BLaER1 (cell line): ENCODE measurements around the gene DNAJC21.
A peak's percentile ranks its signal among the peaks of the same experiment; 100 is the strongest.

ENCODE experiments used
- H3K27ac ChIP-seq: shearing (Covaris generic); formaldehyde crosslinking; 2 replicates; pipeline ENCODE4 v1.8.1; 2022
- H3K27me3 ChIP-seq: shearing (Covaris generic); formaldehyde crosslinking; 2 replicates; pipeline ENCODE4 v1.8.1; 2022
- H3K36me3 ChIP-seq: shearing (Covaris generic); formaldehyde crosslinking; 2 replicates; pipeline ENCODE4 v1.8.1; 2022
- H3K4me1 ChIP-seq: shearing (Covaris generic); formaldehyde crosslinking; 2 replicates; pipeline ENCODE4 v1.8.1; 2022
- H3K4me2 ChIP-seq: shearing (Covaris generic); formaldehyde crosslinking; 2 replicates; pipeline ENCODE4 v1.8.1; 2022
- H3K4me3 ChIP-seq: shearing (Covaris generic); formaldehyde crosslinking; 2 replicates; pipeline ENCODE4 v1.8.1; 2022
- H3K9ac ChIP-seq: shearing (Covaris generic); formaldehyde crosslinking; 2 replicates; pipeline ENCODE4 v1.8.1; 2022
- H3K9me3 ChIP-seq: shearing (Covaris generic); formaldehyde crosslinking; 2 replicates; pipeline ENCODE4 v1.8.1; 2022
- H4K20me1 ChIP-seq: shearing (Covaris generic); formaldehyde crosslinking; 2 replicates; pipeline ENCODE4 v1.8.1; 2022
- Cebpa-rat ChIP-seq: shearing (Covaris generic); IDR thresholded peaks from 2 replicates; pipeline ENCODE4 v1.8.1; 2022

DNAJC21 gene

DNA sequence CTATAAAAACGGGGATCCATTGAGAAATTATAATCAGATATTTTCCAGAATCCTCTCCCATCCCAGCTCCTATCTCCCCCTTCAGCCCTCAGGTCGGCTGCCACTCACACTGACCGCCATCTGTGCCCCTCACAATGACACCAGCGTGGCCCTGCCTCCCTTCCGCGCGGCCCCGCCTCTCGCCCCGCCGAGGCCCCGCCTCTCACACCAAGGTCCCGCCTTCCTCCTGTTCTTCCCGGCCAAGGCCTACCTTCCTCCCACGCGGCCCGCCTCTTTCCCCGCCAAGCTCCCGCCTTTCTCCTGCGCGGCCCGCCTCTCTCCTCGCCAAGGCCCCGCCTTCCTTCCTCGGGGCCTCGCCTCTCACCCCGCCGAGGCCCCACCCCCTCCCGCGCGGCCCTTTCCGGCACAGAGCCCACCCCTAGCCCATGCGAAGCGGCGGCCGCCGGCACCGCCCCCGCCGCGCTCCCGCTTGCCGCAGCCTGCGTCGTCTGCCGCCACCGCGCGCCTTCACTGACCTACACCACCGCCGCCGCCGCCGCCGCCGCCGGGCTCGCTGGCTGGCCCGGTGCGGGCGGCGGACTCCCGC, at the start of gene DNAJC21:
Gene DNAJC21, plus strand, starts transcription at position 426 of the 586 bp plus-strand sequence. CDS start 261 bp downstream, outside the sequence.
- Histone ChIP-seq H3K4me3 (peak within 1 kb of the TSS; percentile 94), H3K36me3 (peaks cover 47% of the 10 kb centered on the region)
- TF ChIP-seq Cebpa-rat, result no peak

GRCh38 chr5:34881246-34881645, 48.1 kb upstream of the DNAJC21 start:
- Histone ChIP-seq H3K27me3 (no peaks in the 10 kb centered on the region), H3K4me1 (no peaks in the 10 kb centered on the region), H3K9ac (no peak overlapping the region), H4K20me1 (no peaks in the 10 kb centered on the region), H3K9me3 (no peaks in the 10 kb centered on the region), H3K27ac (no peak overlapping the region), H3K4me3 (no peak overlapping the region), H3K36me3 (no peaks in the 10 kb centered on the region), H3K4me2 (no peak overlapping the region)
- TF ChIP-seq Cebpa-rat, result no peak

More for the DNA sequence above, at the start of gene DNAJC21:
- no peaks in the 10 kb centered on the region for H3K27me3 ChIP-seq
- peak within 1 kb of the TSS; percentile 87 for H3K27ac ChIP-seq
- H4K20me1 ChIP-seq, result peaks cover 42% of the 10 kb centered on the region
- peaks cover 27% of the 10 kb centered on the region for H3K4me1 ChIP-seq
- peak within 1 kb of the TSS; percentile 81 for H3K4me2 ChIP-seq
- H3K9ac ChIP-seq, result peak within 1 kb of the TSS; percentile 94
- H3K9me3 ChIP-seq, result no peaks in the 10 kb centered on the region

DNA sequence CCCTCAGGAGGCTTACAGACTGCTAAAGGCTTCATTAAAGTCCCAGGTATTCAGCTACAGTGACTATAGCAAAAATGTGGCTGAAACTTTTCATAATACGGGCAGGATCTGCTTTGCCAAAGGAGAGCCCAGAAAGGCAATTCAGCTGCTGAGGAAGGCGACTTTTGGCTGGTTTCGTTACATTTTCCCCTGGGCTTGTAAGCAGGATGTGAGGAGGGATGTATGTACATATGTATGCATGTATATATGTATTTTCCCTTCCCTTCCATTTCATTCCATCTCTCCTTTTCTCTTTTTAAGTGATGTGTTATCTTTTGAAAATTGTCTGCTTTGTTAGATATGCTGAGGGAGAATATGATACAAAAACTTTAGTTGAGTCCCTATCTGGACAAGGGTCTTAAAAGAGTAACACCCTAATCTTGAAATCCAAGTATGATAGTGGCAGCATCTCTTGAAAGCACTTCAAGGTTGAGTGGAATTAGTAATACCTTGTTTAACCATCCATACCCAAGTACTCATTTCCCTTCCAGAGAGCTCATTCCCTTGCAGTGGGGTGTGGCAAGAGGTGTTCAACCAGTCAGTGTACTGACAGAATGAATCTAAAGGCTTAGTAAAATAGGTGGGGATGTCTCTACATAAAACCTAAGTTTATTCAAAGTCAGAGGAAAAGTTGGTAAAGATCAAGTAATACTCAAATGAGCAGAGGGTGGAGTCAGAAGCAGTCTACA, 42.8 kb upstream of the DNAJC21 start:
- no peak overlapping the region for H3K27ac ChIP-seq
- no peak overlapping the region for H3K4me2 ChIP-seq
- no peaks in the 10 kb centered on the region for H3K4me1 ChIP-seq
- H3K9me3 ChIP-seq, result no peaks in the 10 kb centered on the region
- TF ChIP-seq Cebpa-rat, result no peak
- no peaks in the 10 kb centered on the region for H3K27me3 ChIP-seq
- H3K4me3 ChIP-seq, result no peak overlapping the region
- H3K9ac ChIP-seq, result no peak overlapping the region
- no peaks in the 10 kb centered on the region for H3K36me3 ChIP-seq
- no peaks in the 10 kb centered on the region for H4K20me1 ChIP-seq

DNA sequence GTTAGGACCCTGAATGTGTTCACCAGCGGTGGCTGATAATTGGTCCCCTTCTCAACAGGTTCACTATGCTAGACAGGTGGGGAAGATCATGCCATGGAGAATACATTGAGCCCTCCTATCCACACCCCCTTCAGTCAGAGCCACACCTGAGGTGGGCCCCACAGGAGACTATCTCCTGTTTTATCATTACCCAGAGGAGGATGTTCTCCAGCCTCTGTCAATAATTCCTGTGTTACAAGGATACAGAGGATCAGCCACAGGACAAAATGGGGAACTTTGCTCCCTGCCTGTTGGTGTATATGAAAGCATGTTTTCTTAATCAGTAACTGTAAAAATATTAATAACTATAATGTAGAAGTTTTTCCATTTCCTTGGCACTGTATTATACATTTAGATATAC, 40.0 kb upstream of the DNAJC21 start:
- no peak for TF ChIP-seq Cebpa-rat
- Histone ChIP-seq H3K4me1 (no peaks in the 10 kb centered on the region), H3K27ac (no peak overlapping the region), H3K36me3 (no peaks in the 10 kb centered on the region), H4K20me1 (no peaks in the 10 kb centered on the region), H3K9ac (no peak overlapping the region), H3K4me3 (no peak overlapping the region), H3K9me3 (no peaks in the 10 kb centered on the region), H3K4me2 (no peak overlapping the region), H3K27me3 (no peaks in the 10 kb centered on the region)

DNA sequence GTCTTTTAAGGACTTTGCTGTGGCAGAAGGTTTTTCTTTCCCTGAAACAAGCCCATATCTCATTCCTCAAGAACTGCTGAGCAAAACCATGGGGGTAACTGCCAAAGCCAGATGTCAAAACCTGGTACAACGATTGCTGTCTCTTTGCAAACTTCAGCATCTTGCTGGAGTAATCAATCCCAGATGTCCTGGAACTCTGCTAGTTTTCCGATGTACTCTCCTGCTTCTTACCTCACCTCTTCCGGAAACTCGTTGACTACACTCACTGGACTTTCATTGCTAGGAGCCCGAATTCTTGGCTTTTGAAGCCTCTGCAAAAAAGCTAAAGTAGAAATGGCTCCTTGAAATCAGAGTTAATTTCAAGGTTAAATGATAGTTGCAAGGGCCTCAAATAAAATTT, 37.4 kb upstream of the DNAJC21 start:
- no peak for TF ChIP-seq Cebpa-rat
- Histone ChIP-seq H3K4me2 (no peak overlapping the region), H3K9ac (no peak overlapping the region), H3K27me3 (no peaks in the 10 kb centered on the region), H3K4me3 (no peak overlapping the region), H3K36me3 (no peaks in the 10 kb centered on the region), H4K20me1 (no peaks in the 10 kb centered on the region), H3K9me3 (no peaks in the 10 kb centered on the region), H3K4me1 (no peaks in the 10 kb centered on the region), H3K27ac (no peak overlapping the region)

GRCh38 chr5:34892414-34892813, 36.9 kb upstream of the DNAJC21 start:
- Histone ChIP-seq H3K9me3 (no peaks in the 10 kb centered on the region), H3K4me1 (no peaks in the 10 kb centered on the region), H3K4me3 (no peak overlapping the region), H4K20me1 (no peaks in the 10 kb centered on the region), H3K4me2 (no peak overlapping the region), H3K27ac (no peak overlapping the region), H3K9ac (no peak overlapping the region), H3K36me3 (no peaks in the 10 kb centered on the region), H3K27me3 (no peaks in the 10 kb centered on the region)
- TF ChIP-seq Cebpa-rat, result no peak

- H3K27me3 ChIP-seq, result no peaks in the 10 kb centered on the region
- no peak for TF ChIP-seq Cebpa-rat
- H3K4me2 ChIP-seq, result no peak overlapping the region
These were observed 34.6 kb upstream of the DNAJC21 start for GRCh38 chr5:34894716-34895115.

DNA sequence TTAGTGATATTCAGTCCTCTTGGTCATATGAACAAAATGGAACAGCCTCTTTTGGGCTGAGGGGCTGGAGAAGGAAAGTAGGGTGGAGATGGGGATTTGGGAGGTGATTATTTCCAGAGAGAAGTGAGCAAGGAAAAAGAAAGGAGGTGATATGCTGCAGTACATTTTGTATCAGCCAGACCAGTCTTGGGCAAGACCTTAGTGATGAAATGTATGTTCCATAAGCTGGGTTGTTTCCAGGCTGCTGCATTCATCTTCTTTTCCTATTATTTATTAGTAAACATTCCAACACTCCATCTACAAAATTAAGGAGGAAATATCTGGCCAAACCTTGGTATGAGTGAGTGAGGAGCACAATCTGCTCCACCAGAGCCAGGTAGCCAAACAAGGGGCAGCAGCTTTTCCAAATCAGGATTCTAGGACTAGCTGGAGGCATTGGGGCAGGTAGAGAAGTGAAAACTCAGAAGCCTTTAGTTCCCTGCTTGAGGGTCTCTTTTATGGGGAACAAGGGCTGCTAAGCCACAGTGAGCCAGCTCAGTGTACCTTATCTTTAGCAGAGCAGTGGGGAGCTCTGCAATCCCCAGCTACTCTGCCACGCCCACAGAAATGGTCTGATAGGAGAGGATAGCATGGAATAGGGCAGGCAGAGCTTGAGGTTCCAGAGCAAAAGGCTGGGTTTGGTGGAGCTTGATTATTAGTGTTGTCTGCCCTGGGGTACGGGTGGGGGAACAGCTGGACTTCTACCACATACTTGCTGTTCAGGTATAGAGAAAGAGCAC, 33.5 kb upstream of the DNAJC21 start:
- Histone ChIP-seq H3K27me3 (no peaks in the 10 kb centered on the region), H3K9me3 (no peaks in the 10 kb centered on the region), H3K27ac (no peak overlapping the region), H3K36me3 (no peaks in the 10 kb centered on the region), H4K20me1 (no peaks in the 10 kb centered on the region), H3K4me2 (no peak overlapping the region), H3K4me1 (no peaks in the 10 kb centered on the region), H3K9ac (no peak overlapping the region), H3K4me3 (no peak overlapping the region)
- TF ChIP-seq Cebpa-rat, result no peak

More at GRCh38 chr5:34894716-34895115, 34.6 kb upstream of the DNAJC21 start:
- no peak overlapping the region for H3K4me3 ChIP-seq
- H3K9me3 ChIP-seq, result no peaks in the 10 kb centered on the region
- H3K4me1 ChIP-seq, result no peaks in the 10 kb centered on the region
- H3K9ac ChIP-seq, result no peak overlapping the region
- H3K27ac ChIP-seq, result no peak overlapping the region
- no peaks in the 10 kb centered on the region for H4K20me1 ChIP-seq
- no peaks in the 10 kb centered on the region for H3K36me3 ChIP-seq

DNA sequence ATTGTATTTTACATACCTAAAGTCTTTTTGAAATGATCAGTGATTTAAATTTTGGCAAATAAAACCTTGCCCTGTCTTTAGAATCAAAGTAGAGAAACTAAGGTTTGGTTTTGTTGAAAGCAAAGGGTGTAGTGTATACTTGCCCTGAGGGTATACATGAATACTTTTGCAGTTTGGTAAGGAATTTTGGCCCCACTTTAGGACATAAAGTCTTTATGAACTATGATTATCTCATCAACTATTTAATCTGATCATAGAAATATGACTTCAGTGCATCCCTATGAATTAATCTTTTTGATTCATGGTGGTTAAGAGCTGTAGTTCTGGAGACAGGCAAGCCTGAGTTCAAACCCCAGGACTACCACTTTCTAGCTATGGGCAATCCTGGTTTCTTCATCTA, 31.7 kb upstream of the DNAJC21 start:
- H3K36me3 ChIP-seq, result peaks cover 8% of the 10 kb centered on the region; the same call in 1 of the 2 replicates
- TF ChIP-seq Cebpa-rat, result no peak
- no peaks in the 10 kb centered on the region for H3K9me3 ChIP-seq
- H3K27ac ChIP-seq, result no peak overlapping the region
- no peak overlapping the region for H3K4me2 ChIP-seq
- no peaks in the 10 kb centered on the region for H3K4me1 ChIP-seq
- H3K9ac ChIP-seq, result no peak overlapping the region
- H3K4me3 ChIP-seq, result no peak overlapping the region
- no peaks in the 10 kb centered on the region for H4K20me1 ChIP-seq
- no peaks in the 10 kb centered on the region for H3K27me3 ChIP-seq
